Stimulated activated naive CD8-positive, alpha-beta T cell treated with anti-CD3 and anti-CD28 coated beads, Interleukin-15, Interleukin-2, amounts not matched to agents 100 U/mL and 50 U/mL, for 24 hours (primary cell): ENCODE results near the gene LRRC3.
"Not testable (repeated sequence)": the region's sequence is repeated elsewhere in the genome, so short reads cannot be mapped to it uniquely, and the experiment has no call there.

Source experiments
- ATAC-seq: fragments of 150-1000 bp; cut with Tn5 transposase; one replicate; pipeline ENCODE4 v1.10.0; 2021
- DNase-seq: peaks from one replicate; pipeline ENCODE4 v3.0.0; 2021

LRRC3 gene

GRCh38 chr21:44479556-44480199 lies 24.4 kb downstream of the LRRC3 start:
- ATAC-seq, result not testable (repeated sequence)
- DNase-seq, result peak; percentile 48

GRCh38 chr21:44480200-44481053 lies 25.1 kb downstream of the LRRC3 start:
- DNase-seq, result no peak
- no peak for ATAC-seq

- DNase-seq (no peak), ATAC-seq (no peak)
These were observed 27.4 kb downstream of the LRRC3 start for GRCh38 chr21:44482581-44483287.

GRCh38 chr21:44483288-44484237 lies 28.3 kb downstream of the LRRC3 start:
- ATAC-seq (no peak), DNase-seq (no peak)

- no peak for DNase-seq
- ATAC-seq, result no peak
These were observed 29.4 kb downstream of the LRRC3 start for GRCh38 chr21:44484498-44485253.

- DNase-seq, result no peak
- no peak for ATAC-seq
These were observed 30.0 kb downstream of the LRRC3 start for GRCh38 chr21:44485254-44485793.

GRCh38 chr21:44485796-44486195 lies 30.5 kb downstream of the LRRC3 start:
- ATAC-seq, result no peak
- DNase-seq, result no peak

- no peak for DNase-seq
- ATAC-seq, result no peak
These were observed 31.0 kb downstream of the LRRC3 start for GRCh38 chr21:44486302-44486701.

GRCh38 chr21:44487831-44488230 lies 32.5 kb downstream of the LRRC3 start:
- ATAC-seq (no peak), DNase-seq (peak; percentile 66)

- DNase-seq (no peak), ATAC-seq (no peak)
These were observed 34.7 kb downstream of the LRRC3 start for GRCh38 chr21:44489962-44490361.

- no peak for DNase-seq
- no peak for ATAC-seq
These were observed 35.1 kb downstream of the LRRC3 start for GRCh38 chr21:44490405-44490804.

GRCh38 chr21:44490816-44491215 lies 35.5 kb downstream of the LRRC3 start:
- ATAC-seq (no peak), DNase-seq (no peak)

- ATAC-seq (no peak), DNase-seq (no peak)
These were observed 37.5 kb downstream of the LRRC3 start for GRCh38 chr21:44492567-44493385.

GRCh38 chr21:44494418-44494817 lies 39.1 kb downstream of the LRRC3 start:
- ATAC-seq (no peak), DNase-seq (no peak)

- ATAC-seq (no peak), DNase-seq (no peak)
These were observed 39.6 kb downstream of the LRRC3 start for GRCh38 chr21:44494956-44495355.

- no peak for ATAC-seq
- no peak for DNase-seq
These were observed 40.6 kb downstream of the LRRC3 start for GRCh38 chr21:44495611-44496563.

GRCh38 chr21:44496564-44497550 lies 41.5 kb downstream of the LRRC3 start:
- no peak for DNase-seq
- no peak for ATAC-seq
